Activated CD4-positive, alpha-beta memory T cell treated with anti-CD3 and anti-CD28 coated beads, Interleukin-2, amount 10 ng/mL, durations not matched to agents 7 days and 5 days (primary cell): ENCODE results near the gene SIRPB1. TPM values are rescaled to one million over a fixed set of nuclear protein-coding genes. Genes with fewer than 3 reads are reported as not detected.

Experiments used
- CTCF ChIA-PET: fragments of 350-600 bp; sonication (Branson Sonifier 250); formaldehyde crosslinking; loops from one replicate; lab custom pipeline; 2021; ENCODE audit warnings: antibody characterized with exemption, inconsistent platforms; lab: Charles Lee
- POLR2A ChIA-PET: fragments of 350-600 bp; sonication (Branson Sonifier 250); formaldehyde crosslinking; loops from one replicate; lab custom pipeline; 2021; ENCODE audit warnings: antibody characterized with exemption; lab: Charles Lee
- DNase-seq: peaks from one replicate; pipeline ENCODE4 v3.0.0-alpha.2; 2020
- H3K27ac Mint-ChIP-seq: one replicate; pipeline ENCODE4 v1.8.0; 2021; ENCODE audit warnings: mild to moderate bottlenecking, mixed read lengths
- H3K27me3 Mint-ChIP-seq: one replicate; pipeline ENCODE4 v1.8.0; 2021; ENCODE audit warnings: mixed read lengths
- H3K36me3 Mint-ChIP-seq: one replicate; pipeline ENCODE4 v1.8.0; 2021; ENCODE audit warnings: low read depth, mixed read lengths
- H3K4me1 Mint-ChIP-seq: one replicate; pipeline ENCODE4 v1.8.0; 2021; ENCODE audit warnings: mixed read lengths
- H3K4me3 Mint-ChIP-seq: one replicate; pipeline ENCODE4 v1.8.0; 2021; ENCODE audit warnings: mild to moderate bottlenecking, mixed read lengths
- H3K9me3 Mint-ChIP-seq: one replicate; pipeline ENCODE4 v1.8.0; 2021; ENCODE audit warnings: mixed read lengths
- total RNA-seq, 2 experiments: library from RNA; stranded (reverse); gene quantifications; one replicate each; pipeline ENCODE4 v1.2.3, GENCODE V29; 2021

Gene SIRPB1
- total RNA-seq, 2 experiments from 2014 or later, result 5.1 to 7.1 TPM

DNA sequence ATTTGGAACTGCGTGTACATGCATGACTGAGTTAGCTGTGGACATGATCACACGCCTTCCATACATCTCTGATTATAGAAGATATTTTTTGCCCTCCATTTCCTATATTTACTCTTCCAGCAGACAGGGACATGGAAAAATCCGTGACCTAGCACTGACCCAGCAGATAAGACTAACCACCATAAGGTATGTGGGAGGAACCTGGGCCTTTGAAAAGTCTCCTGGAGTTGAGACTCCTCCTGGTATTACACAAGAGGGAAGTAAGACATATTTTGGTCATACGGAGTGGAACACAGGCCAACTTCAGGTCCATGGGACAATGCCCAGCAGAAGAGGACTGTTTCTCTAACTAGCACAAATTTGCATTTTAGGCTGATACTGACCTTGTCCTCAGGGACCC lies 13.7 kb upstream of the SIRPB1 start:
- Mint-ChIP-seq H3K9me3 (no peaks in the 10 kb centered on the region), H3K4me1 (peaks cover 38% of the 10 kb centered on the region), H3K27me3 (no peaks in the 10 kb centered on the region), H3K27ac (no peak overlapping the region), H3K36me3 (peaks cover 75% of the 10 kb centered on the region), H3K4me3 (no peak overlapping the region)
- POLR2A ChIA-PET, result no interaction called here
- DNase-seq, result no peak
- CTCF ChIA-PET, result no interaction called here

DNA sequence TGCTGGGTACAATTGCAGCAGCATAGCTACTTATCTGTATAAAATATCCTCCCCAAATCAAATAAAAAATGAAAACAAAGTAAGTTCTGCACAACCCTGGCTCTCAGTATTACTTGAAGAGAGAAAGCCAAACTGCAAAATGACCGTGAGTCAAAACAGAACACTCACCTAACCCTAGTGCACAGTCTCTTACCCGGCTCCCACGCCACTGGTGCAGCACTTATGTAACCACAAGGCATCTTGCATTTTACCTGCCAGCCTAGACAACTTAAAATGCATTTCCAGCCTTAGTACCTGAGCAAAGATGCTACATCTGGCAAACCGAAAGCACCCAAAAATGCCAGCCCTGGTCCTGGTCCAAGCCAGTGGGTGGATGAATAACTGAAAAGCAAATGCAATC lies 12.4 kb upstream of the SIRPB1 start:
- Mint-ChIP-seq H3K27me3 (no peaks in the 10 kb centered on the region), H3K4me3 (no peak overlapping the region), H3K9me3 (no peaks in the 10 kb centered on the region), H3K36me3 (peaks cover 86% of the 10 kb centered on the region), H3K4me1 (peaks cover 49% of the 10 kb centered on the region), H3K27ac (peak overlapping the region; percentile 55)
- ChIA-PET CTCF (no interaction called here), POLR2A (interaction anchor here (1.0 to 1.4 kb wide), 2 partner anchors 20 to 33 kb away, joined by 4 read pairs; no protein-coding TSS in a partner anchor)
- DNase-seq, result peak; percentile 31

DNA sequence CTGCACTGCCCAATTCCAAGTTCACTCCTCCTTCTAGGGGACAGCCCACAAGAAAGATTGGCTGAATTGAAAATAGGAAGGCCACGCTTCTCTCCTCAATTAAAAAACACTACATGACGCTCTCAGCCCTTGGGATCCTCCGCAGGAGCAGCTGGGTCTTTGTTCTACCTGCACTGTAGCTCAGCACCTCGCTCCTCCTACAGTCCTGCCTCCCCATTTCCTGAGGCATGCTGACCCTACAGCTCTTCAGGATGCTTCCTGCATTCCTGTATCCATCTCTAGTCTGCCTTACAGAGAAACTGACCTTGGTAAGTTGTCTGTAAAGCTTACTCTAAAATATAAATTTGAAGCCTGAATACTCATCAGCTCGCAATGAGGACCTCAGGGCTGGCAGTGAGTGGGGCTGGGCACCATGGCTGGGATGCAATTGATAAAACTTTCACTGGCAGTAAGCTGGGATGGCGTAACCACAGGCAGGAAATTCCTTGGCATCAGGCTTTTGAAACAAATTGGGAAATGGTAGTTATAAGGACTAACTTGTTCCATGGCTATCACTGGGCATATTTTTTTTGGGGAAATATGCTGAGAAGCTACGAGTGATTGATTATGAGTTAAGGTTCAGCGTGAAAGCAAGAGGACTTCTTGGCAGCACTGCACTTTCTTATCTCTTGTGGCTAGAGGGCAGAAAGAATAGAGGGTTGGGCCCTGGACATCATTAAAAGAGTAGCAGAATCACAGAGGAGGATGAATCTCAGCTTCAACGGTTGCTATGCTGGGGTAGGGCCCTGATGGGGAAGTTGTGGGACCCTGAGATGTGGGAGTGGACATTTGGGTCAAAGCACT lies 11.7 kb upstream of the SIRPB1 start:
- POLR2A ChIA-PET, result interaction anchor here (1.0 to 1.4 kb wide), 2 partner anchors 21 to 34 kb away, joined by 4 read pairs; no protein-coding TSS in a partner anchor
- Mint-ChIP-seq H3K4me1 (peaks cover 54% of the 10 kb centered on the region), H3K36me3 (peaks cover 87% of the 10 kb centered on the region), H3K27me3 (no peaks in the 10 kb centered on the region), H3K27ac (peak overlapping the region; percentile 55), H3K9me3 (no peaks in the 10 kb centered on the region), H3K4me3 (no peak overlapping the region)
- DNase-seq, result no peak
- CTCF ChIA-PET, result no interaction called here

DNA sequence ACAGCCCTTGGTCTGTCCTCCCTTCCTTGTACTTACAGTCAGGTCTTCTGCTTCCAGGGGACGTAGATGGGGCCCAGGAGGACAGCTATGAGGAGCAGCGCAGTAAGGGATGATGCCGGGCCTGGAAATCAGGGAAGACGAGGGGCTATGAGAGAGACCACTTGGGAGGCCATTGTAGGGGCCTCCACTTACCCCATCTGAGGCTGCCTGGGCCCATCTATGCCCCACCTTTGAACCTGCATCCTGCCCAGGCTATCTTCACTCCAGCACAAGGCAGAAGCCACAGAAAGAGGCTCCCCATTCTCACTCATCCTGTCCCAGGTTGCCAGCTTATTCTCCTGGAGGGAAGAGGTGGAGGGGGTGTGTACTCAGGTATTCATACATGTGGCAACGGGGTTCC lies 10.4 kb upstream of the SIRPB1 start:
- no peak for DNase-seq
- ChIA-PET CTCF (no interaction called here), POLR2A (no interaction called here)
- no peak overlapping the region for H3K4me3 Mint-ChIP-seq
- no peaks in the 10 kb centered on the region for H3K9me3 Mint-ChIP-seq
- H3K27me3 Mint-ChIP-seq, result no peaks in the 10 kb centered on the region
- peaks cover 83% of the 10 kb centered on the region for H3K36me3 Mint-ChIP-seq
- no peak overlapping the region for H3K27ac Mint-ChIP-seq
- peaks cover 67% of the 10 kb centered on the region for H3K4me1 Mint-ChIP-seq

DNA sequence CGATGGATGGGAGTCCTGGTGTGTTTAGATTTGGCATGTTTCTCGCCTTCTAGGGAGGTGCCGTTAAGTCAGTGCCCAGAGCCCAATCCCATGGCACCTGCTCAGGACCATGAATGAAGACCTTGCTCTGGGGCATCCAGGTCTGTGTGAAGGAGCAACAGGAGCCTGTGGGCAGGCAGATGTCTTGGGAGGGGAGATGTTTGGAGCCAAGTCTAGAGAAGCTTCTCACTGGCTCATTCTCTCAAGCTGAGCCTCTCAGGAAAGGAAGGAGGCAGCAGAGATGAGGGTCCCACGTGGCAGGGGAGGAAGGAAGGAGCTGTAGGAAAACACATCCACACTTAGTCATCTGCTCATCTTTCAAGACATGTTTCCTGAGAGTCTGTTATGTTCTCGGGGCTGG lies 9.5 kb upstream of the SIRPB1 start:
- POLR2A ChIA-PET, result no interaction called here
- Mint-ChIP-seq H3K27me3 (no peaks in the 10 kb centered on the region), H3K4me1 (peaks cover 74% of the 10 kb centered on the region), H3K9me3 (no peaks in the 10 kb centered on the region), H3K36me3 (peaks cover 83% of the 10 kb centered on the region), H3K27ac (no peak overlapping the region), H3K4me3 (no peak overlapping the region)
- no peak for DNase-seq
- CTCF ChIA-PET, result no interaction called here

DNA sequence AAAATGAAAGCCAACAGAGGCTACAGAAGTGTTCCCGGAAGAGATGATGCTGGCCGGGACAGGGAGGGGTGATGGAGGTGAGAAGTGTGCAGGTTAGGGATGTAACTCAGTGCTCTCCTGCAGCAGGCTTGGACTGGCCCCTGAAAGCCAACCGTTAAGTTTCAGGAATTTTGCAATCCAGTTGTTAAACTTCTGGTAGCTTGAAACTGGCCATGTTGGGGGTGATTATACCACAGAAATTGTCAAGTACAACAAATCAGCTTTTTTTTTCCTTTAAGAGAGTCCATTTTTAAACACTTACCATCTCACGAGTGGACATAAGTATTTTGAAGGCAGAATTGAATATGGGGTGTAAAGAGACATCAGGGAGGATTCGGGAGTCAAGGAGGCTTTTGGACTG lies 8.8 kb upstream of the SIRPB1 start:
- Mint-ChIP-seq H3K4me1 (peaks cover 75% of the 10 kb centered on the region), H3K9me3 (no peaks in the 10 kb centered on the region), H3K4me3 (no peak overlapping the region), H3K36me3 (peaks cover 79% of the 10 kb centered on the region), H3K27me3 (no peaks in the 10 kb centered on the region), H3K27ac (no peak overlapping the region)
- no peak for DNase-seq
- POLR2A ChIA-PET, result no interaction called here
- CTCF ChIA-PET, result no interaction called here

DNA sequence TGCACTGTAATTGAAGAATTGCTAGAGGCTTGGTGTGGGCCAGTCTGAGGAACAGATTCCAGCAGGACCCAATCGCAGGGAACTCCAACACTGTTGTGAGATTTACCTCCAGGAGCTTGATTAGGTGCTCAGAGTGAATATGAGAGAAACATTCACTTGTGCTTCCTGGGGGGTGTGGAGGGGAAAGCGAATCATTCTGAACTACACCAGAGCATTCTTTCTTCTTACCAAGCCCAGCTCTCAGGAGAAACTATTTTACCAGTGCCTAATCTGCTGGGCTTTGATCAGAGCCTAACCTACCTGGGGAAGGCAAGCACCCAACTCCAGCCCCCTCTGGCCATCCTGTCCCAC lies 7.4 kb upstream of the SIRPB1 start:
- Mint-ChIP-seq H3K27me3 (no peaks in the 10 kb centered on the region), H3K4me1 (peaks cover 76% of the 10 kb centered on the region), H3K36me3 (peaks cover 69% of the 10 kb centered on the region), H3K4me3 (no peak overlapping the region), H3K9me3 (no peaks in the 10 kb centered on the region), H3K27ac (no peak overlapping the region)
- POLR2A ChIA-PET, result no interaction called here
- no peak for DNase-seq
- CTCF ChIA-PET, result no interaction called here

DNA sequence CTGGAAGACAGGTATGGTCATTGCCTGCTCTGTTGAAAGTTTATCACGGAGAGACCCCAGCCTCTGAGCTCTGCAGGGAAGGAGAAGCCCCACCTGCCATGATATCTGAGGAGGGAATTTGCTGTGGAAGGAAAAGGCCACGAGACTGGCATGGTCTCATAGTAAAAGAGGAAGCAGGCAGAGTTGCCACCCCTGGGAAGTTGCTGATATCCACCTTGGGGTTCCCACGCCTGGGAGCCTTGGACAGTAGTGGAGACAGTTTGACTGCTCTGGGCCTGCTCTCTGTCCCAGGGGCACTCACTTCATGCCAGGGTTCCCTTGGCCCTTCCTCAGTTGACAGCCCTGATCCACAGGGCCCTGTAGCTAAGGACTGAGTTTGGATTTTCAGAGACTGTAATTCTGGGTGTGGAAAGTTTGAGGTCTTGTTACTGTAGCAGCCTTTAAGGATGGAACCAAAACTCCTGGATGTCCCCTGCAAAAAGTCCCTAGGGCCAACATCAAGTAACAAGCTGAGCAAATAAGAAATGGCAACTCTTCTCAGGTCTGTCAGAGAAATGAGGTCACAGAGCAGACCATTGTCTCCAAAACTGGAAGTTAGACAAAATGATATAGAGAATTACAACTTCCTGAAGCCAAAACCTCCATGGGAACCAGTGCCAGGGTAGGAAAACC lies 6.9 kb upstream of the SIRPB1 start:
- Mint-ChIP-seq H3K4me3 (no peak overlapping the region), H3K9me3 (no peaks in the 10 kb centered on the region), H3K4me1 (peaks cover 75% of the 10 kb centered on the region), H3K36me3 (peaks cover 65% of the 10 kb centered on the region), H3K27me3 (no peaks in the 10 kb centered on the region), H3K27ac (no peak overlapping the region)
- no peak for DNase-seq
- POLR2A ChIA-PET, result no interaction called here
- CTCF ChIA-PET, result no interaction called here

DNA sequence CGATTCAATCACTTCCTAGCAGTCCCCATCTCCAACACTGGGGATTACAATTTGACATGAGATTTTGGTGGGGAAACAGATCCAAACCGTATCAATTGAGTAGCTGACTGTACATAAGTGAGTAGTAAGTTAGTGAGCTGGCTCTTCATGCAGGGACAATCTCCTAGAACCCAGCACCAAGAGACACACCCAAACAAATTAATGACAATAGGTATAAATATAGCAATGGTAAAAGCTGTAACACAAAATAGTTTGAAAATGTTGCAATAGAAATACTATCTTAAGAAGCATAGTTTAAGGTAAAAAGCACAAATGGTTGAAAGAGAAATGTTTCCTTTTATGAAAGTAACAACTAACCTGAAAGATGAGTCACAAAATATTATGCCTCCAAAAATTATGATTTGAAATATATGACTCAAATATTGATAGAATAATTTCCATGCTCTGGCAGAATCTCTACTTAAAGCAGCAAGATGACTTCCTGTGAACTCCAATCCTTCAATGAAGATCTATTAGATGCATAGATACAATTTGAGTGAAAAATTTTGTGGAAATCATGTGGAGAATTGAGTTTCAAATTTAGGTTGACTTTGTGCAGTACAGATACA lies 5.4 kb upstream of the SIRPB1 start:
- CTCF ChIA-PET, result interaction anchor here (1.1 kb wide), 1 partner anchor 139 kb away, joined by 3 read pairs; no protein-coding TSS in a partner anchor
- no peak for DNase-seq
- H3K4me1 Mint-ChIP-seq, result peaks cover 81% of the 10 kb centered on the region

DNA sequence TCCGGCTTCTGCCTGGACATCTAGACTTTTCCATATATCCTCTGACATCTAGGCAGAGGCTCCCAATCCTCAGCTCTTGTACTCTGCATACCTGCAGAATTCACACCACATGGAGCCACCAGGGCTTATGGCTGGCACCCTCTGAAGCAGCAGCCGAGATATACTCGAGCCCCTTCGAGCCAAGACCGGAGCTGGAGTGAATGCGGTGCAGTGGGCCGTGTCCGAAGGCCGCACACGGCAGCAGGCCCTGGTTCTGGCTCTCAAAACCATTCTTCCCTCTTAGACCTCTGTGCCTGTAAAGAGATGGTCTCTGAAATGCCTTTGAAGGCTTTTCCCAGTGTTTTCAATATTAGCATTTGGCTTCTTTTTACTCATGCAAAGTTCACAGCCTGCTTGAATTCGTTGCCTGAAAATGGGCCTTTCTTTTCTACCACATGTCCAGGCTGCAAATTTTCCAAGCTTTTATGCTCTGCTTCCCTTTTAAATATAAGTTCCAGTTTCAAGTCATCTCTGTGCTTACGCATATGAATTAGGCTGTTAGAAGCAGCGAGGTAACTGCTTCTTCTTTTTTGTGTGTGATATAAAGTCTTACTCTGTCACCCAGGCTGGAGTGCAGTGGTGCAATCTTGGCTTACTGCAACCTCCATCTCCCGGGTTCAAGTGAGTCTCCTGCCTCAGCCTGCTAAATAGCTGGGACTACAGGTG lies 3.8 kb upstream of the SIRPB1 start:
- ChIA-PET CTCF (no interaction called here), POLR2A (no interaction called here)
- Mint-ChIP-seq H3K4me3 (no peak overlapping the region), H3K27me3 (no peaks in the 10 kb centered on the region), H3K36me3 (peaks cover 56% of the 10 kb centered on the region), H3K9me3 (peaks cover 3% of the 10 kb centered on the region), H3K27ac (no peak overlapping the region), H3K4me1 (peaks cover 89% of the 10 kb centered on the region)
- no peak for DNase-seq

More for the DNA sequence above, 5.4 kb upstream of the SIRPB1 start:
- POLR2A ChIA-PET, result interaction anchor here (1.5 kb wide), 1 partner anchor 31 kb away, joined by 3 read pairs; no protein-coding TSS in a partner anchor
- peaks cover 59% of the 10 kb centered on the region for H3K36me3 Mint-ChIP-seq
- H3K9me3 Mint-ChIP-seq, result no peaks in the 10 kb centered on the region
- H3K27ac Mint-ChIP-seq, result no peak overlapping the region
- H3K4me3 Mint-ChIP-seq, result no peak overlapping the region
- H3K27me3 Mint-ChIP-seq, result no peaks in the 10 kb centered on the region

DNA sequence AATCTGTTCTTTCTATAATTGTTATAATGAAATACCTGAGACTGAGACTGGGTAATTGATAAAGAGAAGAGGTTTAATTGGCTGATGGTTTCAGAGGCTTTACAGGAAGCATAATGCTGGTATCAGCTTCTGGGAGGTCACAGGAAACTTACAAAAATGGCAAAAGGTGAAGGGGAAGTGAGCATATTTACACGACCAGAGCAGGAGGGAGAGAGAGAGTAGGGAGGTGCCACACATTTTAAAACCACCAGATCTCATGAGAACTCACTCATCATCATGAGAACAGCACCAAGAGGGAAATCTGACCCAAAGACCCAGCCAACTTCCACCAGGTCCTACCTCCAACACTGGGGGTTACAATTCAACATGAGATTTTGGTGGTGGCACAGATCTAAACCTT lies 2.6 kb upstream of the SIRPB1 start:
- CTCF ChIA-PET, result no interaction called here
- no peaks in the 10 kb centered on the region for H3K27me3 Mint-ChIP-seq
- H3K27ac Mint-ChIP-seq, result peak overlapping the region; percentile 24
- no peak overlapping the region for H3K4me3 Mint-ChIP-seq
- H3K36me3 Mint-ChIP-seq, result peaks cover 51% of the 10 kb centered on the region
- POLR2A ChIA-PET, result no interaction called here
- peak; percentile 32 for DNase-seq
- H3K4me1 Mint-ChIP-seq, result peaks cover 79% of the 10 kb centered on the region
- peaks cover 5% of the 10 kb centered on the region for H3K9me3 Mint-ChIP-seq

DNA sequence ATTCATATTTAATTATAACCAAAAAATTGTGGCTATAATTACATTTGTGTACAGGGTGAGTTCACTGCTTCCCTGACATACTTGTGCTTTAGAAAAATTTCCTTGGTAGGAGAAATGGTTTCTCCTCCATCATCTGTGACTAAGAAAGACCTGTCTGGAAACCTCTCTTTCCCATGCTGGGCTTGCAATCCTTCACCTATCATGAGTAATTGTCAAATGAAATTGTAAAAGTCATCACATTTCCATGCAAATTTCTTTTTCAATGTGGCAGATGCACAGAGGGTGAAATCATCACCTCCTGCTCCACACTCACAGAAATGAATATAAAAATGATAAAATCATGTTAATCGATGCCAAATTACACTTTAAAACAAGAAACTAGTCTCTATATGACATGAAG lies 1.5 kb upstream of the SIRPB1 start:
- no peak overlapping the region for H3K27ac Mint-ChIP-seq
- peaks cover 5% of the 10 kb centered on the region for H3K9me3 Mint-ChIP-seq
- H3K4me1 Mint-ChIP-seq, result peaks cover 69% of the 10 kb centered on the region
- ChIA-PET POLR2A (no interaction called here), CTCF (no interaction called here)
- no peak for DNase-seq
- H3K4me3 Mint-ChIP-seq, result no peak overlapping the region
- H3K36me3 Mint-ChIP-seq, result peaks cover 47% of the 10 kb centered on the region
- H3K27me3 Mint-ChIP-seq, result no peaks in the 10 kb centered on the region
